SK-N-MC (cell line): ENCODE results near the gene FANCI.

Experiments used
- EZH2 ChIP-seq: fragments of 200-600 bp; sonication (generic); IDR thresholded peaks from one replicate; pipeline ENCODE4 v1.6.1; 2017; ENCODE audit warnings: antibody characterized with exemption
- POLR2AphosphoS5 ChIP-seq: IDR thresholded peaks from 2 replicates; pipeline ENCODE4 v1.6.1; 2012; ENCODE audit warnings: mild to moderate bottlenecking, low read depth, low read length, borderline replicate concordance

DNA sequence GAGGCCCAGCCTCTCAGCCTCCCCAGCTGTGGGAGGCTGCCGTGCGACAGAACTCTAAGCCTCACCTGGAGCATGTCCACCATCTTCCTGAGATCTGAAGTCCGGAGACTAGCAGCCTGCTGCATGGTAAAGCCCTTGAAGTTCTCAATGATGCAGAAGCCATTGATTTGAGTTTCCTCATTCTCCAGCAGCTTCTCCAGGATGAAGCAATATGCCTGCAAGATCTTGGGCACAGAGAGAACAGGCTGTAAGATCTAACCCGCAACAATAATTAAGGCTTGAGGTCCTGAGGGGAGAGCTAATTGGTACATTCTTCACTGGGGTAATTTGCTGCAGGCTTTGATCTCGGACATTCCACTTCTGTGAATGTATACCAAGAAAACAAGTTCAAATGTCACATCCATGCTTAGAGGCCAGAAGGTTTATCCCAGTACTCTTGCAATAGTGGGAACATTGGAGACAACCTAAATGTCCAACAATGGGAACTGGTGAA, 32.1 kb upstream of the FANCI start:
- TF ChIP-seq EZH2 (no peak), POLR2AphosphoS5 (no peak)
